ENCODE data around the gene HMG20A.
A peak's percentile ranks its signal among the peaks of the same experiment; 100 is the strongest.

Gene HMG20A

DNA sequence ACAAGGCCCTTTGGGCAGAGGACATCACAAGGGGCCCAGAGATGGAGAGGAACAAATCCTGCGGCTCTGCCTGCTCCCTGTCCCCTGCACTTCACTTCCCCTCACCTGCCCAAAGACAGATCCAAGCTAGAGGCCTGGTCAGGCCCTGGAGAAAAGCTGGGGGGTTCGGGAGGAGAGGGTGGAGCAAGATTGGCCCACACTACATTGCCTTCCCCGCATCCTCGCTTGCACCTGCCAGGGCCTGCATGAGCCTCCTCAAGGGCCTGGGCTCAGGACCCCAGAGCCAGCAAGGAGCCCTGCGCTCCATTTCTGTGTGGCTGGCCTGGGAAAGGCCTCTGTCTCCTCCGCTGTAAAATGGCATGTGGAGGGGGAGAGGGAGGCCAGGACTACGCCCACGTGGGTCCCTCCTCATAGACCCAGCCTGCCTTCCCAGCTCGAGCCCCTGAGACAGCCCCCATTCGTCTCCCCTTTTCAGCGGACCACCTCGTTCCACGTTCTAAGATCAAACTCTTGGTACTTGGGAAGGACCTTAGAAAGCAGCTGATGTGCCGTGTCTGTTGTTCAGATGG, 106.0 kb downstream of the HMG20A start:
- DNase-seq: peak; percentile 44

DNA sequence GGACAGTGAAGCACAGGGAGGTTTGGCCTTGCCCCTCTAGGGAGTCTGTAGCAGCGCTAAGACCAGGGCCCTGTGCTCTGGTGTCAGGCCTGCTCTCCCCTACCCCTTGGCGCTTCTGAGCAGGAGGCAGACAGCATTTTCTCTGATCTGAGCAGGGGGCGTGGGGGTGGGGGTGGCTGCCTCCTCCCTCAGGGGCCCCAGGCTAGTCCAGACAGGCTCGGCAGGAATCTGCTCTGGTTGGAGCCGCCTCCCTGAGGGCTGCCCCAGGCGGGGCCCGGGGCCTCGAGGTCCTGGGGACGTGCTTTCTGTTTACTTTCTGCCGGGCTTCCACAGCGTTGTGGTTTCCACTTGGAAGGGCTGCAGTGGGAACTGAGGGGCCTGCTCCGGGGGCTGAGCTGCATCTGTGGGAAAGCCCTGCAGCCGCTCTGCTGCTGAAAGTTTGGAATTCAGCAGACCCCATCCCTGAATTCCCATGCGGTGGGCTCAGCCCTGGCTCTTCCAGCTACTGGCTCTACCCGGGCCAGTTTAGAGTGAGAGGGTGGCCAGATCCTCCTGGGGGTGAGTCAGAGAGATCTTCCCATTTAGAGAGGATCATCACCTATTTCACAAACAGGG, 106.6 kb downstream of the HMG20A start:
- DNase-seq: peak; percentile 43

GRCh38 chr15:77527831-77528231, 107.1 kb downstream of the HMG20A start:
- DNase-seq: peak; percentile 50

DNA sequence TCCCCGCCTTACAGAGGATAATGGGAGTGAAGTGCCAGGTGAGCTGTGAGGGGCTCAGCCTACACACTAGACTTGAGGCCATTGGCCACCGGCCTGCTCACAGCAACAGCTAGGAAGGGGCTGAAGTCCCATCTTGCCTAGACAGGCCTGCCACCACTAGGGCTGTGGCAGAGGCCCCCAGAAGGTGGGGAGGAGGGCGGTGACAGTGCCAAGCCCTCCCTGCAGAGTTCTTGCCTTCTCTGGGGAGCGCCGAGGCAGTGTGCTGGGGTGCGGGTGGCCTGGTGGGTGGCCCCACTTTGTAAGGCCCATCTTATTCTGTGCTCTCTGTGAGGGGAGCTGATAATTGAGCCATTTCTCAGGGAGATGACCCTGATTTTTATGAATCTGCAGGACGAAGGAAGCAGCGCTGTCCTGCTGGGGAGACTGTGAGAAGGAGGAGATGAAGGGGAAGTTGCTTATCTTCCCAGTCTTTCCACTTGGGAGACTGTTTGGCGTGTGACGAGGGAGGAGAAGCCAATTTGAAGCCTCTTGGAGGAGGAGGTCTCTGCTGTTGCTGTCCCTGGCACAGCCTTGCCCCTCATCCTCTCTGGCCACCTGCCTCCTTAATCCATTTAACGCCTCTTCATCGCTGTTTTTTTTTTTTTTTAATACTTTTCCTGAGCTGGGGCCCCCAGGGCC, 107.7 kb downstream of the HMG20A start:
- DNase-seq: peak; percentile 37

DNA sequence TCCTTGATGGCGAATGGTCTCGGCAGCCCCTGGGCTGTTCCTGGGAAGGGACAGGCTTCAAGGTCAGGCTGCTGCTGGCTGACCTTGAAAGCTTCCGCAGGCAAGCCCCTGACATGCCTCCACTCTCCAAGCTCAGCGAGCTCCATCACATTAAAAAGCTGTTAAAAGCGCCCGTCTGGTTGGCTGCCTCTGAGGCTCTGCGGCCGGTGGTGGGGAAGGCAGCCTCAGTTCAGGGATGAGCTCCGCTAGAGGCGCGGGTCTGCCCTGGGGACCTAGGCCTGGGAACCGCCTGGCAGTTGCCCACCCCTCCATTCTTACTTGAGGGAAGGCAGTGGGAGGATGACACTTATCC, 108.3 kb downstream of the HMG20A start:
- peak; percentile 34 for DNase-seq

DNA sequence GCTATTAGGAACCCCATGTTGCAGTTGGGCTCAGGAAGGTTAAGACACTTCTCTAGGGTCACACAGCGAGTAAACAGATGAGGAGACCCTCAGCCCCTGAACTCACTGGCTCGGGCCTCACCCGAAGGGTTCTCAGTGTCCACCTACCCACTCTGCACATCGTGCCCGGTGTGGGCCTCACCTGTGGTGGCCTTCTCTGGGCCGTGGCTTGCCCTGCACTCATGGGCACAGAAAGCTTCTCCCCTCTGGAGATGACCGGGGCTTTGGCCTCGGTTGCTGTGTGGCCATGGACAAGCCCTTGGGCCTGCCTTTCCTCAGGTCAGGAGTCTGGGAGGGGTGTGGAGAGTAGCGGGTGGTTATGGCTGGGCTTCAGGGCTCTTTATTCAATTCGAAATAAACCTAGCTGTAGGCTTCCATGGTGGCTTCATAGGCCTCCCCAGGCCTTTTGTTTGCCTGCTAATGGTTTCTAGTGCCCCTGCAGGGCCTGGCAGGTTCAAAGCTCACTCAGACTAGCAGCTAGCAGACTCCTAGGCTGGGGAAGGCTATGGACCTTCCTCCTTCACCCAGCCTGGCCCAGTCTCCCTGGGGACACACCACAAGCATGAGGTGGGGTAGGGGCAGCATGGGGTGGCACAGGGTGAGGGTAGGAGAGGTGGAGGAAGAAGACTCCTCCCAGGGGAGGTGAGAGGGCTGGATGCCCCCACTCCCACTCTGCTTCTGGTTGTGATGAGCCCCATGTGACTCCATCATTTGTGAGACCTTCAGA, 108.9 kb downstream of the HMG20A start:
- peak; percentile 56 for DNase-seq

DNA sequence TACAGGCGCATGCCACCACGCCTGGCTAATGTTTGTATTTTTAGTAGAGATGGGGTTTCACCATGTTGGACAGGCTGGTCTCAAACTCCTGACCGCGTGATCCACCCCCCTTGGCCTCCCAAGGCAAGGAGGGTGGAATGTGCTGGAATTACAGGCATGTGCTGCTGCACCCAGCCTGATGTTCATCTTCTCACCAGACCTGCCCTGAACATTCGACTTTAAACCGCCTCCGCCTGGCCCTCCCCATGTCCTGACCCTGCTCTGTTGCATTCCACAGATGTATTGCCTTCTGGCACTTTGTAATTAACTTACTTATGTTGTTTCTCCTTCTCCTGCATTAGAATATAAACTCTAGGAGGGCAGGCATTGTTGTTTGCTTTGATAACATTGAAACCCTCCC, 109.9 kb downstream of the HMG20A start:
- DNase-seq: no peak

DNA sequence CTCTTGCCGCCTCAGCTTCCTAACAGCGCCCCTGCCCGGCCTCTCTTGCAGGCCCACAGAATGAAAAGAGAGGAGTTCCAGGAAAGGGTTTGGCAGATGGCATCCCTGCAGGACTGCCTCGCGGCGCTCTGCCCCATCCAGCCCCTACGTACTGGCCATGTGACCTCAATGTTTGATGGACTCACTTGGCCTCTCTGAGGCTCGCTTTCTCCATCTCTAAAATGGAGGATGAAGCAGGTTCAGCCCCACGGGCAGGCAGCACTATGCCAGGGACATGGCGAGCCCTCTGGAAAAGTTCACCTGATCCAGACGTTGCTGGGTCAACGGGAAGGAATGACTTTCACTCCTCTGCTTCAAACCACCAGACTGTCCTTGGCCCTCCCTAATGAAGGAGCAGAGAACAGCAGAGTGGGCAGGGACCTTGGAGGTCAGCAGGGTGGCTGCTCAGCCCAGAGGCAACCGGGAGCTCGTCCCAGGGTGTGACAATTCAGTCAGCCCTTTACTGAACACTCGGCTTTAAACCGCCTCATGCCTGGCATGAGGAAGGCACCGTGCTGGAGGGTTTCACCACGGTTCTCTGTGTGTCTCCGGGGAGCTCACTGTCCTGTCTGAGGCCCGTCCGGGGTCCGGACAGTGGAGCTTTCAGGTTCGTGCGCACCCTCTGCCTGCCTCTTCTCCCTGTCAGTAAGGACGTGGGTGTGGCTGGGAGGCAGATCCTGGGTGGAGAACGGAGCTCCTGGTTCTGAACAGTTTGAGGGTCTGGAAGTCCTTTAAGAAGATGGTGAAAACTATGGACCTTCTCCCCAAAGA, 110.7 kb downstream of the HMG20A start:
- peak; percentile 51 for DNase-seq

GRCh38 chr15:77532067-77532710, 111.5 kb downstream of the HMG20A start:
- DNase-seq: peak; percentile 30

DNA sequence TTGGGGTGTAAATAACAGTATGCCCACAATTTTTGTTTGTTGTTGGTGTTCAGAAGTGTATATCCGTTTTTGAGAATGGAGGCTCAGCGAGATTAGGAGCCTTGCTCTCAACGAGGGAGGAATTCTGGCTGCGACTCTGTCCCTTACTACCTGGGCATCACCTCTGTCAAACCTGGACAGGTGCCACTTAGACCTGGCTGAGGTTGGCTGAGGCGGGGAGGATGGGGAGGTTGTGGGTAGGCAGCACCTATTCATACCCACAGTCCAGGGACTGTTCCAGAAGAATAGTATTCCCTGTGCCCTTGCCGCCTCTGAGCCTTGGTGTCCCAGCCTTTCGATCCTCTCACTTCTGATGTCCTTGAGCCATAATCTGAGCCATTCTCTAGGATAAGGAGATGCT, 112.2 kb downstream of the HMG20A start:
- DNase-seq: peak; percentile 46

DNA sequence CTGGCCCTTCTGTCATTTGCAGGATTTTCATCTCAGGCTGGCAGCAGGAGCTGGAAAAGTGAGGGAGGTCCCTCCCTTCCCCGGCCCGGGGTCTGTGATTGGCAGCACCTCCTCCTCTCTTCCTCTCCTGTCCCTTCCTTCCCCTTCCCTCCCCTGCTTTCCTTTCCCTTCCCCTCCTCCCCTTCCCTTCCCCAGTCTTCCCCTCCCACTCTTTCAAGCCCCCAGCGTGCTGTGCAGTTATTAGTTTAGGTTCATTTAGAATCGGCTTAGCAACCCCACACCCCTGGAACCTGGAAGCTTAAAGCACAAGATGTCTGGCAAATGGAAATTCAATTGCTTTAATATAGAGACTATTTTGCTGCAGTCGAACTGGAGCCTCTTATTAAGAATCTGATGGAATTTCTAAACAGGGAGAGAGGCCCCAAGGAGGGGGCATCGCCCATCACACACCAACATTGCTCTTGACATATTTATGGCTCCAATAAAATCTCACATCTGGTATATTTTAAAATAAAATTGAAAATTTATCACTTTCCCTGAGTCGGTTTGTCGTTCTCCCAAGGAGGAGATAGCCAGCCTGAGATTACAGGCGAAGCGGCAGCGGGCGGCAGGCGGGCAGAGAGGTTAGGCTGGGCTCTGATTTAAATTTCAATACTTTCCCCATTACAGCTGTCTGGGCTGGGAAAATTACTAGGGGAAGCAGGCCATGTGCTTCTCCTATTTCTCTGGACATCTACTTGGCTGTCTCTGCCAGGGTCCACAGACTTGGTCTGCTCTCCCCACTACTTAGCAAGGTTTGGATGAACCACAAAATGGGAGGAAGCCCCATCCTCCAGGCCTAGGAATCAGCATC, 113.1 kb downstream of the HMG20A start:
- peak; percentile 24 for DNase-seq

Data from activated effector memory CD4-positive, alpha-beta T cell treated with anti-CD3 and anti-CD28 coated beads, Interleukin-2, amount 50 U/mL, for 16 hours (primary cell).